Measurements from ENCODE around the gene ROMO1. TPM values are rescaled to one million over a fixed set of nuclear protein-coding genes. Genes with fewer than 3 reads are reported as not detected.
"Not testable (repeated sequence)": the region's sequence is repeated elsewhere in the genome, so short reads cannot be mapped to it uniquely, and the experiment has no call there.

Gene ROMO1
- total RNA-seq, 2 donors from 2014 or later: 148 to 151 TPM

GRCh38 chr20:35673884-35674283, 25.3 kb upstream of the ROMO1 start:
- ATAC-seq (no peak), DNase-seq (no peak)
- intact Hi-C loops (cut with DNase I, micrococcal nuclease): no loop called here

- intact Hi-C loops (cut with DNase I, micrococcal nuclease): no loop called here
- no peak for ATAC-seq
- DNase-seq: no peak
These were observed 24.3 kb upstream of the ROMO1 start for GRCh38 chr20:35674921-35675320.

GRCh38 chr20:35680452-35681183, 18.6 kb upstream of the ROMO1 start:
- ATAC-seq: no peak
- no peak for DNase-seq
- intact Hi-C loops (cut with DNase I, micrococcal nuclease): no loop called here

GRCh38 chr20:35681960-35682359, 17.2 kb upstream of the ROMO1 start:
- intact Hi-C loops (cut with DNase I, micrococcal nuclease): no loop called here
- DNase-seq: no peak

GRCh38 chr20:35685368-35685767, 13.8 kb upstream of the ROMO1 start:
- intact Hi-C loops (cut with DNase I, micrococcal nuclease); DNase-seq; ATAC-seq: not testable (repeated sequence)

More at GRCh38 chr20:35681960-35682359, 17.2 kb upstream of the ROMO1 start:
- ATAC-seq: no peak

- intact Hi-C loops (cut with DNase I, micrococcal nuclease); DNase-seq; ATAC-seq: not testable (repeated sequence)
These were observed 12.3 kb upstream of the ROMO1 start for GRCh38 chr20:35686872-35687271.

GRCh38 chr20:35690265-35690664, 8.9 kb upstream of the ROMO1 start:
- intact Hi-C loops (cut with DNase I, micrococcal nuclease): no loop called here
- ATAC-seq: no peak
- DNase-seq: no peak

GRCh38 chr20:35695245-35695749, 3.9 kb upstream of the ROMO1 start:
- ATAC-seq: no peak
- DNase-seq: no peak

GRCh38 chr20:35695978-35696377, 3.2 kb upstream of the ROMO1 start:
- DNase-seq (no peak), ATAC-seq (no peak)
- intact Hi-C loops (cut with DNase I, micrococcal nuclease): no loop called here

More at GRCh38 chr20:35695245-35695749, 3.9 kb upstream of the ROMO1 start:
- intact Hi-C loops (cut with DNase I, micrococcal nuclease): no loop called here

- DNase-seq: no peak
These were observed 1.4 kb upstream of the ROMO1 start for GRCh38 chr20:35697696-35698297.

GRCh38 chr20:35698298-35699126, 693 bp upstream of the ROMO1 start:
- intact Hi-C loops (cut with DNase I, micrococcal nuclease): no loop called here
- ATAC-seq: peak; percentile 34
- DNase-seq: no peak

More at GRCh38 chr20:35697696-35698297, 1.4 kb upstream of the ROMO1 start:
- intact Hi-C loops (cut with DNase I, micrococcal nuclease): no loop called here
- no peak for ATAC-seq

GRCh38 chr20:35699957-35700624, 886 bp downstream of the ROMO1 start:
- DNase-seq (no peak), ATAC-seq (peak; percentile 51)
- intact Hi-C loops (cut with DNase I, micrococcal nuclease): no loop called here

GRCh38 chr20:35700625-35701148, 1.5 kb downstream of the ROMO1 start:
- no peak for ATAC-seq
- intact Hi-C loops (cut with DNase I, micrococcal nuclease): no loop called here
- no peak for DNase-seq

GRCh38 chr20:35702051-35702823, 3.0 kb downstream of the ROMO1 start:
- ATAC-seq (no peak), DNase-seq (no peak)
- intact Hi-C loops (cut with DNase I, micrococcal nuclease): no loop called here

- no peak for DNase-seq
- ATAC-seq: no peak
- intact Hi-C loops (cut with DNase I, micrococcal nuclease): no loop called here
These were observed 3.9 kb downstream of the ROMO1 start for GRCh38 chr20:35702824-35703695.

- intact Hi-C loops (cut with DNase I, micrococcal nuclease): no loop called here
- ATAC-seq (no peak), DNase-seq (no peak)
These were observed 5.5 kb downstream of the ROMO1 start for GRCh38 chr20:35704514-35705261.
